GM23338 (cell line): Measurements from ENCODE around the gene PROC. TPM values are rescaled to one million over a fixed set of nuclear protein-coding genes. Genes with fewer than 3 reads are reported as not detected.

Source experiments
- ATAC-seq: fragments of 200-7000 bp; cut with Tn5 transposase; 3 replicates; pipeline ENCODE4 v1.9.1; 2020
- DNase-seq: peaks from one replicate; pipeline ENCODE4 v3.0.0-alpha.2; 2015; ENCODE audit warnings: low spot score
- H2AFZ ChIP-seq: fragments of 200-600 bp; sonication (generic); 2 replicates; pipeline ENCODE4 v1.8.0; 2016; ENCODE audit warnings: antibody characterized with exemption, mild to moderate bottlenecking, moderate library complexity
- H3F3A ChIP-seq: fragments of 200-600 bp; sonication (generic); replicated peaks from 2 replicates; pipeline ENCODE4 v1.8.0; 2017; ENCODE audit warnings: antibody characterized with exemption, mixed run types, low read depth
- H3K27ac ChIP-seq: fragments of 200-600 bp; sonication (generic); 2 replicates; pipeline ENCODE4 v1.6.1; 2016; ENCODE audit warnings: low read depth
- H3K27me3 ChIP-seq: fragments of 200-600 bp; sonication (generic); 2 replicates; pipeline ENCODE4 v1.8.0; 2016; ENCODE audit warnings: mild to moderate bottlenecking, mixed run types, moderate library complexity; ENCODE audit not compliant: insufficient read depth
- H3K36me3 ChIP-seq: fragments of 200-600 bp; sonication (generic); 2 replicates; pipeline ENCODE4 v1.8.0; 2016; ENCODE audit warnings: mild to moderate bottlenecking; ENCODE audit not compliant: insufficient read depth
- H3K4me1 ChIP-seq: fragments of 200-600 bp; sonication (generic); 2 replicates; pipeline ENCODE4 v1.8.0; 2016; ENCODE audit warnings: mild to moderate bottlenecking, moderate library complexity; ENCODE audit not compliant: insufficient read depth
- H3K4me2 ChIP-seq: fragments of 200-600 bp; sonication (generic); 2 replicates; pipeline ENCODE4 v1.7.1; 2017; ENCODE audit warnings: mixed run types
- H3K4me3 ChIP-seq: fragments of 200-600 bp; sonication (generic); 2 replicates; pipeline ENCODE4 v1.6.1; 2016; ENCODE audit warnings: mixed run types
- H3K79me2 ChIP-seq: fragments of 200-600 bp; sonication (generic); replicated peaks from 2 replicates; pipeline ENCODE4 v1.8.0; 2017; ENCODE audit warnings: mild to moderate bottlenecking; ENCODE audit not compliant: insufficient read depth
- H3K9me2 ChIP-seq: fragments of 200-600 bp; sonication (generic); 2 replicates; pipeline ENCODE4 v1.8.0; 2017; ENCODE audit not compliant: insufficient read depth
- H4K20me1 ChIP-seq: fragments of 200-600 bp; sonication (generic); replicated peaks from 2 replicates; pipeline ENCODE4 v1.8.0; 2017; ENCODE audit warnings: mild to moderate bottlenecking; ENCODE audit not compliant: insufficient read depth
- H3K27ac Mint-ChIP-seq: 2 replicates; pipeline ENCODE4 v1.8.0; 2020; ENCODE audit warnings: inconsistent platforms, mild to moderate bottlenecking, moderate library complexity, mixed read lengths
- H3K27me3 Mint-ChIP-seq: 3 replicates; pipeline ENCODE4 v1.8.0; 2022; ENCODE audit warnings: low read depth, mild to moderate bottlenecking, moderate library complexity, mixed read lengths, inconsistent platforms; ENCODE audit not compliant: insufficient read depth, poor library complexity
- H3K36me3 Mint-ChIP-seq: 3 replicates; pipeline ENCODE4 v1.8.0; 2021; ENCODE audit warnings: low read depth, mild to moderate bottlenecking, inconsistent platforms, moderate library complexity, mixed read lengths
- H3K4me1 Mint-ChIP-seq: 3 replicates; pipeline ENCODE4 v1.8.0; 2020; ENCODE audit warnings: mild to moderate bottlenecking, inconsistent platforms, mixed read lengths
- H3K4me3 Mint-ChIP-seq: 3 replicates; pipeline ENCODE4 v1.8.0; 2021; ENCODE audit warnings: moderate library complexity, mild to moderate bottlenecking, inconsistent platforms, mixed read lengths
- H3K9me3 Mint-ChIP-seq: 3 replicates; pipeline ENCODE4 v1.8.0; 2020; ENCODE audit warnings: moderate library complexity, mild to moderate bottlenecking, inconsistent platforms, mixed read lengths
- EZH2 ChIP-seq: fragments of 200-600 bp; sonication (generic); IDR thresholded peaks from one replicate; pipeline ENCODE4 v1.8.0; 2017; ENCODE audit warnings: antibody characterized with exemption, mild to moderate bottlenecking, low read depth; ENCODE audit not compliant: unreplicated experiment
- EZH2phosphoT487 ChIP-seq: fragments of 200-600 bp; sonication (generic); IDR thresholded peaks from one replicate; pipeline ENCODE4 v1.8.1; 2018; ENCODE audit warnings: antibody characterized with exemption; ENCODE audit not compliant: unreplicated experiment
- POLR2AphosphoS5 ChIP-seq: IDR thresholded peaks from 2 replicates; pipeline ENCODE4 v1.6.1; 2016; ENCODE audit warnings: antibody characterized with exemption, low read depth
- STAT1 ChIP-seq: IDR thresholded peaks from one replicate; pipeline ENCODE4 v1.6.1; 2016; ENCODE audit warnings: antibody characterized with exemption; ENCODE audit not compliant: unreplicated experiment
- ZNF114 ChIP-seq: fragments of 250-450 bp; sonication (Bioruptor Pico); IDR thresholded peaks from 2 replicates; pipeline ENCODE4 v1.5.0; 2020; ENCODE audit warnings: mild to moderate bottlenecking, moderate library complexity
- ZNF331 ChIP-seq: fragments of 250-450 bp; sonication (Bioruptor Pico); IDR thresholded peaks from 2 replicates; pipeline ENCODE4 v1.5.0; 2020; ENCODE audit warnings: low read depth, mild to moderate bottlenecking, moderate library complexity
- ZNF462 ChIP-seq: fragments of 250-450 bp; sonication (Bioruptor Pico); IDR thresholded peaks from 2 replicates; pipeline ENCODE4 v1.5.0; 2020; ENCODE audit warnings: mild to moderate bottlenecking, moderate library complexity
- polyA plus RNA-seq: library from polyadenylated mRNA; unstranded; fragments of >200 nt; fragmentation: Nextera tagmentation; extraction: Ambion mirVana; gene quantifications from 2 replicates; pipeline ENCODE4 v1.2.1, GENCODE V29; 2016
- total RNA-seq: library from RNA; depleted of rRNA; stranded (reverse); fragments of >200 nt; shearing (Covaris generic); gene quantifications from 2 replicates; pipeline ENCODE4 v1.2.3, GENCODE V29; 2014

Gene PROC
- total and polyA plus RNA-seq, 2 experiments from 2014 or later: 1.7 to 2.4 TPM

- Histone ChIP-seq H3K4me3 (no peak overlapping the region), H3K4me2 (no peak overlapping the region), H3K36me3 (no peaks in the 10 kb centered on the region), H4K20me1 (no peaks in the 10 kb centered on the region), H3K9me2 (no peaks in the 10 kb centered on the region), H3K27ac (no peak overlapping the region), H3K27me3 (peaks cover 41% of the 10 kb centered on the region), H2AFZ (no peak overlapping the region), H3K4me1 (peaks cover 12% of the 10 kb centered on the region; the same call in 1 of the 2 replicates), H3F3A (no peaks in the 10 kb centered on the region), H3K79me2 (no peaks in the 10 kb centered on the region)
- DNase-seq: no peak
- Mint-ChIP-seq H3K36me3 (no peaks in the 10 kb centered on the region; the same call in 2 of the 3 replicates), H3K9me3 (no peaks in the 10 kb centered on the region; the same call in none of the 3 replicates), H3K4me3 (no peak overlapping the region), H3K27me3 (peaks cover 42% of the 10 kb centered on the region), H3K4me1 (peaks cover 11% of the 10 kb centered on the region), H3K27ac (no peak overlapping the region)
- ATAC-seq: no peak
- TF ChIP-seq ZNF331 (CRISPR knock-in tag) (no peak), POLR2AphosphoS5 (no peak), EZH2 (no peak), ZNF114 (CRISPR knock-in tag) (no peak), ZNF462 (CRISPR knock-in tag) (no peak), EZH2phosphoT487 (no peak), STAT1 (no peak)
Measured at GRCh38 chr2:127424598-127425520, 6.6 kb downstream of the PROC start.
